Neural cell (in vitro differentiated cells): ENCODE measurements around the gene TAS2R38.

Experiments used
- EP300 ChIP-seq: fragments of 450-650 bp; conservative IDR thresholded peaks from 2 replicates; pipeline ENCODE4 v1.6.1; 2014; ENCODE audit warnings: antibody characterized with exemption, mild to moderate bottlenecking, moderate library complexity; ENCODE audit not compliant: poor library complexity, severe bottlenecking
- SMC3 ChIP-seq: fragments of 450-650 bp; conservative IDR thresholded peaks from 2 replicates; pipeline ENCODE4 v1.6.1; 2014; ENCODE audit warnings: antibody characterized with exemption, mild to moderate bottlenecking, moderate library complexity; ENCODE audit not compliant: poor library complexity
- TF ChIP-seq, protein P1 (sequence below): fragments of 450-650 bp; IDR thresholded peaks from 2 replicates; pipeline ENCODE4 v1.5.1; 2014; ENCODE audit warnings: antibody characterized with exemption, mild to moderate bottlenecking, moderate library complexity; ENCODE audit not compliant: poor library complexity, severe bottlenecking

- TF ChIP-seq, protein P1, sequence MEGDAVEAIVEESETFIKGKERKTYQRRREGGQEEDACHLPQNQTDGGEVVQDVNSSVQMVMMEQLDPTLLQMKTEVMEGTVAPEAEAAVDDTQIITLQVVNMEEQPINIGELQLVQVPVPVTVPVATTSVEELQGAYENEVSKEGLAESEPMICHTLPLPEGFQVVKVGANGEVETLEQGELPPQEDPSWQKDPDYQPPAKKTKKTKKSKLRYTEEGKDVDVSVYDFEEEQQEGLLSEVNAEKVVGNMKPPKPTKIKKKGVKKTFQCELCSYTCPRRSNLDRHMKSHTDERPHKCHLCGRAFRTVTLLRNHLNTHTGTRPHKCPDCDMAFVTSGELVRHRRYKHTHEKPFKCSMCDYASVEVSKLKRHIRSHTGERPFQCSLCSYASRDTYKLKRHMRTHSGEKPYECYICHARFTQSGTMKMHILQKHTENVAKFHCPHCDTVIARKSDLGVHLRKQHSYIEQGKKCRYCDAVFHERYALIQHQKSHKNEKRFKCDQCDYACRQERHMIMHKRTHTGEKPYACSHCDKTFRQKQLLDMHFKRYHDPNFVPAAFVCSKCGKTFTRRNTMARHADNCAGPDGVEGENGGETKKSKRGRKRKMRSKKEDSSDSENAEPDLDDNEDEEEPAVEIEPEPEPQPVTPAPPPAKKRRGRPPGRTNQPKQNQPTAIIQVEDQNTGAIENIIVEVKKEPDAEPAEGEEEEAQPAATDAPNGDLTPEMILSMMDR, result no peak
- TF ChIP-seq SMC3, result no peak
- no peak for TF ChIP-seq EP300
Measured at GRCh38 chr7:142017451-142017850, 43.9 kb upstream of the TAS2R38 start.
